Activated naive CD4-positive, alpha-beta T cell treated with anti-CD3 and anti-CD28 coated beads, Interleukin-2, amount 10 ng/mL, durations not matched to agents 7 days and 5 days (primary cell): ENCODE results near the gene TRIM24.
A peak's percentile ranks its signal among the peaks of the same experiment; 100 is the strongest.
"Not testable (repeated sequence)": the region's sequence is repeated elsewhere in the genome, so short reads cannot be mapped to it uniquely, and the experiment has no call there.

Source experiments
- CTCF ChIA-PET: fragments of 350-600 bp; sonication (Branson Sonifier 250); formaldehyde crosslinking; loops from one replicate; lab custom pipeline; 2021; ENCODE audit warnings: antibody characterized with exemption; lab: Charles Lee
- DNase-seq: peaks from one replicate; pipeline ENCODE4 v3.0.0-alpha.2; 2020
- H3K27ac Mint-ChIP-seq: one replicate; pipeline ENCODE4 v1.8.0; 2021; ENCODE audit warnings: mild to moderate bottlenecking, moderate library complexity, mixed read lengths
- H3K27me3 Mint-ChIP-seq: one replicate; pipeline ENCODE4 v1.8.0; 2021; ENCODE audit warnings: mild to moderate bottlenecking, mixed read lengths
- H3K36me3 Mint-ChIP-seq: one replicate; pipeline ENCODE4 v1.8.0; 2021; ENCODE audit warnings: mixed read lengths
- H3K4me1 Mint-ChIP-seq: one replicate; pipeline ENCODE4 v1.8.0; 2021; ENCODE audit warnings: mixed read lengths
- H3K4me3 Mint-ChIP-seq: one replicate; pipeline ENCODE4 v1.8.0; 2021; ENCODE audit warnings: mild to moderate bottlenecking, moderate library complexity, mixed read lengths
- H3K9me3 Mint-ChIP-seq: one replicate; pipeline ENCODE4 v1.8.0; 2021; ENCODE audit warnings: mixed read lengths

The TRIM24 gene

GRCh38 chr7:138442822-138443221 lies 17.2 kb upstream of the TRIM24 start:
- H3K9me3 Mint-ChIP-seq, result no peaks in the 10 kb centered on the region
- H3K27ac Mint-ChIP-seq, result no peak overlapping the region
- no peaks in the 10 kb centered on the region for H3K4me1 Mint-ChIP-seq
- peaks cover 3% of the 10 kb centered on the region for H3K27me3 Mint-ChIP-seq
- DNase-seq, result no peak
- no peak overlapping the region for H3K4me3 Mint-ChIP-seq
- H3K36me3 Mint-ChIP-seq, result no peaks in the 10 kb centered on the region
- CTCF ChIA-PET, result no interaction called here

GRCh38 chr7:138449580-138449979 lies 10.5 kb upstream of the TRIM24 start:
- no peaks in the 10 kb centered on the region for H3K9me3 Mint-ChIP-seq
- peak; percentile 49 for DNase-seq
- peaks cover 8% of the 10 kb centered on the region for H3K27me3 Mint-ChIP-seq
- CTCF ChIA-PET, result interaction anchor here (3.6 kb wide), 1 partner anchor 289 kb away, joined by 17 read pairs; no protein-coding TSS in a partner anchor
- no peaks in the 10 kb centered on the region for H3K4me1 Mint-ChIP-seq
- H3K27ac Mint-ChIP-seq, result no peak overlapping the region
- H3K4me3 Mint-ChIP-seq, result no peak overlapping the region
- no peaks in the 10 kb centered on the region for H3K36me3 Mint-ChIP-seq

- Mint-ChIP-seq H3K4me3 (no peak overlapping the region), H3K9me3 (no peaks in the 10 kb centered on the region), H3K4me1 (peaks cover 13% of the 10 kb centered on the region), H3K27me3 (peaks cover 3% of the 10 kb centered on the region), H3K27ac (no peak overlapping the region), H3K36me3 (no peaks in the 10 kb centered on the region)
- DNase-seq, result no peak
- CTCF ChIA-PET, result no interaction called here
Measured at GRCh38 chr7:138455609-138456008, 4.5 kb upstream of the TRIM24 start.

GRCh38 chr7:138456220-138456619 lies 3.8 kb upstream of the TRIM24 start:
- CTCF ChIA-PET, result no interaction called here
- Mint-ChIP-seq H3K27me3 (peaks cover 3% of the 10 kb centered on the region), H3K36me3 (no peaks in the 10 kb centered on the region), H3K4me3 (no peak overlapping the region), H3K9me3 (no peaks in the 10 kb centered on the region), H3K27ac (no peak overlapping the region), H3K4me1 (peaks cover 13% of the 10 kb centered on the region)
- no peak for DNase-seq

GRCh38 chr7:138458576-138459412 lies 1.3 kb upstream of the TRIM24 start:
- H3K27ac Mint-ChIP-seq, result no peak overlapping the region
- H3K27me3 Mint-ChIP-seq, result peaks cover under 1% of the 10 kb centered on the region
- CTCF ChIA-PET, result interaction anchor here (0.7 to 1.3 kb wide), 2 partner anchors 280 to 401 kb away, joined by 4 read pairs; no protein-coding TSS in a partner anchor
- DNase-seq, result no peak
- H3K36me3 Mint-ChIP-seq, result peaks cover 7% of the 10 kb centered on the region
- no peak overlapping the region for H3K4me3 Mint-ChIP-seq
- peaks cover 27% of the 10 kb centered on the region for H3K4me1 Mint-ChIP-seq
- H3K9me3 Mint-ChIP-seq, result no peaks in the 10 kb centered on the region

GRCh38 chr7:138459413-138460175 lies 465 bp upstream of the TRIM24 start:
- peak overlapping the region; percentile 87 for H3K4me3 Mint-ChIP-seq
- H3K4me1 Mint-ChIP-seq, result peaks cover 30% of the 10 kb centered on the region
- no peaks in the 10 kb centered on the region for H3K9me3 Mint-ChIP-seq
- CTCF ChIA-PET, result interaction anchor here (0.6 to 0.7 kb wide), 2 partner anchors 400 to 1834 kb away, joined by 3 to 4 read pairs; no protein-coding TSS in a partner anchor
- no peaks in the 10 kb centered on the region for H3K27me3 Mint-ChIP-seq
- DNase-seq, result peak; percentile 98
- H3K36me3 Mint-ChIP-seq, result peaks cover 7% of the 10 kb centered on the region
- H3K27ac Mint-ChIP-seq, result peak overlapping the region; percentile 96

- Mint-ChIP-seq H3K4me3 (peak overlapping the region; percentile 87), H3K36me3 (peaks cover 13% of the 10 kb centered on the region), H3K4me1 (peaks cover 40% of the 10 kb centered on the region), H3K27me3 (no peaks in the 10 kb centered on the region), H3K9me3 (no peaks in the 10 kb centered on the region), H3K27ac (peak overlapping the region; percentile 96)
- peak; percentile 71 for DNase-seq
- CTCF ChIA-PET, result no interaction called here
Measured at GRCh38 chr7:138460649-138461607, 869 bp downstream of the TRIM24 start.

GRCh38 chr7:138463291-138463618 lies 3.2 kb downstream of the TRIM24 start:
- Mint-ChIP-seq H3K36me3 (peaks cover 21% of the 10 kb centered on the region), H3K4me1 (peaks cover 45% of the 10 kb centered on the region)
- CTCF ChIA-PET, result not testable (repeated sequence)

GRCh38 chr7:138465046-138465445 lies 5.0 kb downstream of the TRIM24 start:
- H3K4me1 Mint-ChIP-seq, result peaks cover 32% of the 10 kb centered on the region
- H3K9me3 Mint-ChIP-seq, result no peaks in the 10 kb centered on the region
- H3K27me3 Mint-ChIP-seq, result no peaks in the 10 kb centered on the region
- DNase-seq, result no peak
- CTCF ChIA-PET, result no interaction called here
- no peak overlapping the region for H3K27ac Mint-ChIP-seq
- no peak overlapping the region for H3K4me3 Mint-ChIP-seq
- peaks cover 32% of the 10 kb centered on the region for H3K36me3 Mint-ChIP-seq

More at GRCh38 chr7:138463291-138463618, 3.2 kb downstream of the TRIM24 start:
- peak overlapping the region; percentile 36 for H3K4me3 Mint-ChIP-seq
- H3K27ac Mint-ChIP-seq, H3K9me3 Mint-ChIP-seq, H3K27me3 Mint-ChIP-seq, DNase-seq: not testable (repeated sequence)

GRCh38 chr7:138466069-138466756 lies 6.2 kb downstream of the TRIM24 start:
- Mint-ChIP-seq H3K4me1 (peaks cover 34% of the 10 kb centered on the region), H3K36me3 (peaks cover 34% of the 10 kb centered on the region)
- not testable (repeated sequence) for H3K27ac Mint-ChIP-seq, H3K4me3 Mint-ChIP-seq, DNase-seq, H3K9me3 Mint-ChIP-seq, H3K27me3 Mint-ChIP-seq
- CTCF ChIA-PET, result interaction anchor here (0.8 to 0.9 kb wide), 2 partner anchors 13 to 273 kb away, joined by 3 read pairs; no protein-coding TSS in a partner anchor

- CTCF ChIA-PET, result no interaction called here
- no peaks in the 10 kb centered on the region for H3K9me3 Mint-ChIP-seq
Measured at GRCh38 chr7:138468244-138469123, 8.4 kb downstream of the TRIM24 start.

GRCh38 chr7:138470391-138471157 lies 10.5 kb downstream of the TRIM24 start:
- Mint-ChIP-seq H3K27me3 (no peaks in the 10 kb centered on the region), H3K4me3 (no peak overlapping the region), H3K4me1 (peaks cover 11% of the 10 kb centered on the region), H3K36me3 (peaks cover 20% of the 10 kb centered on the region), H3K9me3 (no peaks in the 10 kb centered on the region), H3K27ac (no peak overlapping the region)
- DNase-seq, result no peak
- CTCF ChIA-PET, result no interaction called here

More at GRCh38 chr7:138468244-138469123, 8.4 kb downstream of the TRIM24 start:
- Mint-ChIP-seq H3K27me3 (no peaks in the 10 kb centered on the region), H3K36me3 (peaks cover 27% of the 10 kb centered on the region), H3K27ac (no peak overlapping the region), H3K4me3 (no peak overlapping the region), H3K4me1 (peaks cover 21% of the 10 kb centered on the region)
- DNase-seq, result no peak
